Measurements from ENCODE around the gene HSD3B2.

GRCh38 chr1:119453021-119453420 lies 38.1 kb downstream of the HSD3B2 start:
- TF ChIP-seq CTCF (IDR thresholded peaks at IDR 0.05 in 8 of 11, conservative IDR thresholded peaks at IDR 0.05 in 3 of 11) (no peak), POLR2AphosphoS5 (IDR thresholded peaks at IDR 0.05) (no peak)
